ENCODE data around the gene ZSCAN31. TPM values are rescaled to one million over a fixed set of nuclear protein-coding genes. Genes with fewer than 3 reads are reported as not detected.
A peak's percentile ranks its signal among the peaks of the same experiment; 100 is the strongest.

The ZSCAN31 gene
- total and polyA plus RNA-seq, 9 of the 15 experiments (the other 6 are each of a cell fraction or from before 2014, with no cell fraction given): 3.9 to 12.1 (median 7.0) TPM

- TF ChIP-seq ARID4B (CRISPR knock-in tag; IDR thresholded peaks at IDR 0.05): peak; percentile 66; the same call in 1 of the 2 replicates
- TF ChIP-seq PHB (CRISPR knock-in tag; IDR thresholded peaks at IDR 0.05): 0 out of 2 replicates have a peak, but pooled peaks have one; percentile 48
- TF ChIP-seq KDM4B (IDR thresholded peaks at IDR 0.05; ENCODE audit: borderline replicate concordance in 2 of 2, low read depth in 1 of 2): 0 out of 4 replicates have a peak, but pooled peaks of 1 of the 2 experiments have one; percentile 54
- no peak for TF ChIP-seq SAP30 (IDR thresholded peaks at IDR 0.05; ENCODE audit: borderline replicate concordance, insufficient read depth, low read depth, low read length, poor library complexity, severe bottlenecking)
- peak; percentile 93 for TF ChIP-seq DIDO1 (tag; IDR thresholded peaks at IDR 0.05; ENCODE audit: low read depth)
- TF ChIP-seq MCM2 (IDR thresholded peaks at IDR 0.05; ENCODE audit: low read depth): no peak
- TF ChIP-seq CHD2 (IDR thresholded peaks at IDR 0.05; ENCODE audit: low read depth, low read length): no peak
- TF ChIP-seq TSC22D4 (tag; IDR thresholded peaks at IDR 0.05): no peak
- peak; percentile 97 for TF ChIP-seq E2F3 (CRISPR knock-in tag; IDR thresholded peaks at IDR 0.05)
- peak; percentile 65 for TF ChIP-seq PHF20 (IDR thresholded peaks at IDR 0.05; ENCODE audit: partially characterized antibody)
- no peak for TF ChIP-seq BRCA1 (IDR thresholded peaks at IDR 0.05)
- no peak for TF ChIP-seq BRCA1 (CRISPR knock-in tag; IDR thresholded peaks at IDR 0.05)
- peak; percentile 98 for TF ChIP-seq NFE2L1 (tag; IDR thresholded peaks at IDR 0.05; ENCODE audit: borderline replicate concordance, low read depth)
- peak; percentile 99 for TF ChIP-seq KDM2B (CRISPR knock-in tag; IDR thresholded peaks at IDR 0.05)
- no peak for TF ChIP-seq RERE (CRISPR knock-in tag; IDR thresholded peaks at IDR 0.05; ENCODE audit: borderline replicate concordance)
- TF ChIP-seq MEIS2 (IDR thresholded peaks at IDR 0.05; ENCODE audit: partially characterized antibody): peak; percentile 40
- peak; percentile 94 for TF ChIP-seq ZNF239 (CRISPR knock-in tag; IDR thresholded peaks at IDR 0.05)
- TF ChIP-seq ARID2 (IDR thresholded peaks at IDR 0.05): no peak
These were observed 18.2 kb upstream of the ZSCAN31 start (continued) for GRCh38 chr6:28353981-28354676.

Data from K562 (cell line).